ENCODE measurements around the gene STK35. TPM values are rescaled to one million over a fixed set of nuclear protein-coding genes. Genes with fewer than 3 reads are reported as not detected.

Gene STK35
- total RNA-seq, 1 donor from 2014 or later = 18.8 TPM

- no peak for DNase-seq
These were observed 2.6 kb downstream of the STK35 start for GRCh38 chr20:2104236-2104635.

DNA sequence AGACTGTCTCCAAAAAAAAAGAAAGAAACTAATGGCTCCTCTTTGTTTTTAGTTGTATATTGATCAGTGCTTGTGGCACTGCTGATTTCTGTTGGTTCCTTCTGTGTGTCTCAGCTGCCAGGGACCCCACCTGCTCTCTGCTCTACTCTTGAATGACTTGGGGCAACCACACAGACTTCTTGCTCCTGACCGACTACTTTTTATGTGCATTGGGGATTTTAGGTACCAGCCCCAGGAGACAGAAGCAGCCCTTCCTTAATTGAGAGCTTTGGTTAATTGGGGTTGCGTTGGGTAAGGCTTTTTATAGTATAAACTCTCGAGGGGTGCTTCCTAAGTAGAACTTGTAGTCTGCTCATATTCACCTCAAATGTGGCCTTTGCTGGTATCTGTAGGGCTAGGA is 6.9 kb downstream of the STK35 start:
- no peak for DNase-seq

GRCh38 chr20:2108987-2109386 is 7.4 kb downstream of the STK35 start:
- no peak for DNase-seq

GRCh38 chr20:2109425-2110210 is 8.0 kb downstream of the STK35 start:
- DNase-seq = no peak

DNA sequence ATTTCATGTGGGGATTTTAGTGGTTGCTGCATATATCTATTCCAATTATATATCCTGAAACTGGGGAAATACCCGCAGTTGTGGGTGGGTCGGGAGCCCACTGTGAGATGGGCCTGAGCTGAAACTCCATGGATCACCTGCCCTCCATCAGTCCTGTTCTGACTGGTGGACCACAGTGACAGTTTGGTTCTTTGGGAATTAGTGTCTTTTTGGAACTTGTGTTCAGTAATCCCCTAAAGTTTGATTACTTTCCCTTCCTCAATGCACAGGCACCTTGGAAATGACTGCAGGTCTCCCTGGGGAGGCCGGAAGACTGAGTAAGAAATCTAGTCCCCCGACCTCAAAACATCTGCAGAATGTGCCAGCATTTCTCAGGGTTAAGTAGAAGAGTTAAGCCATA is 11.3 kb downstream of the STK35 start:
- no peak for DNase-seq

GRCh38 chr20:2114127-2114959 is 12.7 kb downstream of the STK35 start:
- DNase-seq = no peak

- DNase-seq = peak; percentile 72
These were observed 13.5 kb downstream of the STK35 start for GRCh38 chr20:2114990-2115681.

DNA sequence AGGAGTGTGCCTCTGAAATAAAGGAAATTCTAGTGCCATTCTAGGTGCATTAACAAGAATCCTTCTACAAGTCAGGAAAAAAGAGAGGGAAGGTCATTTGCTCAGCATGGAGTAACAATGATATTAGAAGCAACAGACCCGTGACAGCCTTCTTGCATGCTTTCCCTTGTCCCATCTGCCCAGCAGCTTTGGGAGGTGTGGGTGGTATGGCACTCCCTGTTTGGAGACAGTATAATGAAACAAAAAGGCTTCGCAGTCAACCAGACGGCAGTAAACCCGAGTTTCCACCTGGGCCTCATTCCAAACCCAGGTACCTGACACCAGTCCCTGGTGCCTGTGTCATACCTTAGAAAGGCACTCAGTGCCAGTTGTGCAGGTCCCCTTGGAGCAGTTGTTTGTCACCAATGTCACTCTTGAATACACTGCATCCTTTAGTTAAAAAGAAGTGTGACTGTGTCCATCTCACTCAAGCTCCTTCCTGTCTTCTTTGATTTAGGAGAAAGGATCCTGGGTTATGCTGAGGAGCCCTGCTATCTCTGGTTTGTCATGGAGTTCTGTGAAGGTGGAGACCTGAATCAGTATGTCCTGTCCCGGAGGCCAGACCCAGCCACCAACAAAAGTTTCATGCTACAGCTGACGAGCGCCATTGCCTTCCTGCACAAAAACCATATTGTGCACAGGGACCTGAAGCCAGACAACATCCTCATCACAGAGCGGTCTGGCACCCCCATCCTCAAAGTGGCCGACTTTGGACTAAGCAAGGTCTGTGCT is 14.7 kb downstream of the STK35 start:
- DNase-seq = no peak

DNA sequence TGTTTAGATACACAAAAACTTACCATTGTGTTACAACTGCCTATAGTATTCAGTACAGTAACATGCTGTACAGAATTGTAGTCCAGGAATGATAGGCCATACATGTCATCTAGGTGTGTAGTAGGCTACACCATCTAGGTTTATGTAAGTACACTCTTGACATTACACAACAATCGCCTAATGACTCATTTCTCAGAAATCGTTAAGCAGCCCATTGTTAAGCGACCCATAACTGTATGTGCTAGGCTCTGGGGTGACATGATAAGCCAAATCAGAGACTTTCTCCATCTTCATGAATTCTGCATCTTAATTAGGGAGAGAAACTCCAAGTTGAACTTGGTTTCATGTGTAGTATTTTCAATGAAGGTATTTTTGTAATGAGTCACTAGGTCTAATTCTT is 17.2 kb downstream of the STK35 start:
- no peak for DNase-seq

DNA sequence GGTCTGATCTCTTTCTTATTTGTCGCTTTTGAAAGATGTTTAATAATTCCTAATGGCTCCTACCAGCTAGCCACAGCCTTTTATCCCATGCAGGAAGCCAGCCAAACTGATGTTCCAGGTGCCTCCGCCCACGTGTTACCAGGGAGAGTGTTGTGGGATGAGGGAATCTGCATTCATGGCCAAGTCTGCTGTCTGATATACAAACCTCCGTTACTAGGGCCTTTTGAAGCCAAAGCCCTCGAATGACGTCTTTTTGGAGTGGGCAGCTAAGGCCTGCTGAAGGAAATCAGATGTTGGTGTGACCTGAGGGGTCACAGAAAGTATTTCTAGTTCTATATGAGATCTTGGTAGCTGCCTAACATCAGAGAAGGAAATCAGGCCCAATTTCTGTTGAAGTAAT is 21.3 kb downstream of the STK35 start:
- DNase-seq = no peak

DNA sequence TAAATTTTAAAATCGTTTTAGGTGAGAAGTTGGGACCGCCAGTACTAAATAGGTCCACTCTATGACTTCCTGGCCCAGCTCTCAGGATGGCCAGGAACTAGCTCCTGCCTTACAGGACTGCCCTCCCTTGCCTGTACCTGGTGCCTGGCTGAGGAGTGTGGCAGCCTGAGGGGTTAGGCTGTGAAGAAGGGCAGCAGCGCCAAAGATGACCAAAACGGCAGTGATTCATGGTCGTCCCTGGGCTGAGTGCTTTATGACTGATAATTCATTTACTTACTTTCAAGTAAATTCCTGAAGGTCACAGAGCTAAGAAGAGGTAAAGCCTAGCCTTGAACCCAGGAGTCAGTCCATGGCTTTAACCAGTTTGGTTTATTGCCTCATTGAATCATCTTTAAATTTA is 22.1 kb downstream of the STK35 start:
- no peak for DNase-seq

- DNase-seq = no peak
These were observed 23.1 kb downstream of the STK35 start for GRCh38 chr20:2124564-2125213.

- no peak for DNase-seq
These were observed 24.0 kb downstream of the STK35 start for GRCh38 chr20:2125474-2126112.

DNA sequence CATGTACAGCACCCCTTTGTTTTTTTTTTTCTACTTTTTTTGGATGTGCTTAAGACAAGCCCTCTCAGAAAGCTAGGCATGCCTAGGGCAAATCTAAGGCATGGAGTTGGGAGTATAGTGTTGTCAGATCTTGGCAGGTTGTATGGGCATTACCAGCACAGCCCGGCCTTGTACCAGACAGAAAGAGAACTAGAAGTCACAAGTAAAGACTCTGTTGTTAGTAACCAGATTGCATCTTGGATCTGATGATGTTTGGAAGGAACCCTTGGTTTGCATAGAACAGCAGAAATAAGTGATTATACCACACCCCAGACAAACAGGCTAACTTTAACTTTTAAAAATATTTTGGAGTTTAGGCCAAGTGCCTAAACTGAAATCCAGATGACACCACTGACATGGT is 25.6 kb downstream of the STK35 start:
- DNase-seq = no peak

DNA sequence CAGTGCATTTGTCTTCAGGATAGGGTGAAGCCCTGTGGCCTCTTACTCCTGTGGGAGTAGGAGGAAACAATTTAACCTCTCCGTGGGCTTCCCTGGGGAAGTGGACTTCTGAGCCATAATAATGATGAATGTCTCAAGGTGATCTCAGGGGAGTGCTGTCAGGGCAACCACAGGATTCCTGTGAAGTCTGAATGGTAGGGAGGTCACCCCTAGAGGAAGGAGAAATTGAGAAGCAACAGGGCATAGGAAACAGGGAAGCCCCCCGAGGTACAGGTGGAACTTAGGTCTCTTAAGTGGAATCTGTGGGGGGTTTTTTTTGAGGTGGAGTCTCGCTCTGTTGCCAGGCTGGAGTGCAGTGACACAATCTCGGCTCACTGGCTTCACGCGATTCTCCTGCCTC is 26.9 kb downstream of the STK35 start:
- no peak for DNase-seq

GRCh38 chr20:2130062-2130591 is 28.5 kb downstream of the STK35 start:
- no peak for DNase-seq

DNA sequence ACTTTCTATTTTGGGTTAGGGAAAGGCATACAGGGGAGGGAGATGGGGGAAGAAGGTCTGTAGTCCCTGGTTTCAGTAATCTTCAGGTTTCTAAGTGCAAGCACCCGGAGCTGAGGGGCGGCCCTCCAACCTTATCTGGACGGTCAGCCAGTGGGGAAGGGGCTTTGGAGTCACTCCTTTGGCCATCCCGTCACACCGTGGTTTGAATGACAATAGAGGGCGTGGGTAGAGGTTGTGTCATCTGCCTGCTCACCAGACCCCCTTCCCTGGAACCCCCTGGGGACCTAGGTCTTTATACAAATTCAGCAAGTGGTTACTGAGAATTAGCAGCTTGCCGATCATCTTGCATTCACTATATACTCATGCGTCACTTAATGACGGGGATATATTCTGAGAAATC is 29.1 kb downstream of the STK35 start:
- DNase-seq = no peak

- DNase-seq = no peak
These were observed 29.7 kb downstream of the STK35 start for GRCh38 chr20:2131366-2131765.

DNA sequence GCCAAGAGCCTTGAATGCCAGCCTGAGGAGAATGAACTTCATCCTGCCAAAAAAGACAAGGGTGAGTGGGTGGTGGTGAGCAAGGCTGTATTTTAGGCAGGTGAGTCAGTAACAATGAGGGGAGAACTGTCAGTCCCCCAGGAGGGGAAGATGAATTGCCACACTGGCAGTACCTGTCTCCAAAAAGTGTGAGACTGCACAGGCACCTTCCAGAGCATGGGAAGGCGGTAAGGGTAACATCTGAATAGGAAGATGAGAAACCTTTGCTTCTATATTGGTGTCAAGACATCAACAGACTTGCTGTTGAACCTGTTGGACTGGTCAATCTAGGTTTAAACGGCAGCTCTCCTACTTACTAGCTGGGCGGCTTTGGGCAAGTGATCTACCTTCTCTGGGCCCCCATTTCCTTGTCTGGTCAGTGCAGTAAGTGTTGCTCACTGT is 30.9 kb downstream of the STK35 start:
- DNase-seq = no peak

DNA sequence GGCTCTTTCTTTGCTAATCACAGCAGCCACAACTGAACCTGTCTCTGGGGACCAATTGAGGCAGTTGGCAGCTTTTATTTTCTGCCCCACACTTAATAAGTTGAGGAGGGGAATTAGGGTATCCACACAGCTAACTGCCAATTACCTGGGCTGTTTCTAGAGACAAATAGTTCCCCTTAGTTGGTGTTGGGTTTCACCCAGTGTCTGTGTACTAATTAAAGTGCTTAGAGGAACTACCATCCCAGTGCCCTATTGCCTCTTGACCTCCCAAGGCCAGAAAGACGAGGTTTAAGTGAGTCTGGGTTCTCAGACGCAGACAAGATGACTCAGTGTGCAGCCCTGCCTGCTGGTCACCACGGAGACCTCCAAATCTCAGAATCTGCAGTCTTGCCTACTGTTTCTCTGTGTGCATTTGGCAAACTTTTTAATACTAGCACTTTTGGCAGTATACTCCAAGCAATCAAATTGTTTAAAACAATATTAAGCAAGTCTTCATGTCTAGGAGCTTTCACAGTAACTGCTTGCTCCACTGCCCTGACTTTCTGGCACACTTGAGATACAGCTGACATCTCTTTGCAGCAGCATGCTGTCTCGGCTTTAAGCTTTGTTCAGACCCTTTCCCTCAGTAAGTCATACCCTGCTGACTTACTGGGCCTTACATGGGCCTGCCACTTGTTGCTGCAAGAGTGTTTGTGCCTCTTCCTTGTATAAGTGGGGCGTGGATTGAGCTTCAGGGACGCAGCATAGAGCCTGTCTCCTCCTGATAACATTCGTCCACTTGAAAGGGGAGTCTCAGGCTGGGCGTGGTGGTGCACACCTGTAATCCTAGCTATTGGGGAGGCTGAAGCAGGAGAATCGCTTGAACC is 31.9 kb downstream of the STK35 start:
- DNase-seq = peak; percentile 44

Data from tongue (tissue), 2 donors.